GM18951 (cell line): ENCODE data around the gene HTRA3.

Experiments
- POLR2A ChIP-seq: IDR thresholded peaks from 4 replicates; pipeline ENCODE4 v1.6.1; 2011; ENCODE audit warnings: mild to moderate bottlenecking; ENCODE audit not compliant: insufficient read length, insufficient read depth; ENCODE audit errors: extremely low read depth
- in situ Hi-C: fragments of 300-500 bp; cut with MboI; formaldehyde crosslinking; loops from one replicate; pipeline ENCODE4 v1.12.0; 2022; ENCODE audit warnings: low sequenced_read_pairs, mixed read lengths, inconsistent platforms; ENCODE audit not compliant: unreplicated experiment

HTRA3 gene

GRCh38 chr4:8286719-8287342, 17.3 kb downstream of the HTRA3 start:
- TF ChIP-seq POLR2A = no peak
- in situ Hi-C loops = no loop called here

- in situ Hi-C loops = no loop called here
- no peak for TF ChIP-seq POLR2A
Measured at GRCh38 chr4:8287343-8288280, 18.1 kb downstream of the HTRA3 start.

GRCh38 chr4:8289151-8289750, 19.7 kb downstream of the HTRA3 start:
- TF ChIP-seq POLR2A = no peak
- in situ Hi-C loops = no loop called here

DNA sequence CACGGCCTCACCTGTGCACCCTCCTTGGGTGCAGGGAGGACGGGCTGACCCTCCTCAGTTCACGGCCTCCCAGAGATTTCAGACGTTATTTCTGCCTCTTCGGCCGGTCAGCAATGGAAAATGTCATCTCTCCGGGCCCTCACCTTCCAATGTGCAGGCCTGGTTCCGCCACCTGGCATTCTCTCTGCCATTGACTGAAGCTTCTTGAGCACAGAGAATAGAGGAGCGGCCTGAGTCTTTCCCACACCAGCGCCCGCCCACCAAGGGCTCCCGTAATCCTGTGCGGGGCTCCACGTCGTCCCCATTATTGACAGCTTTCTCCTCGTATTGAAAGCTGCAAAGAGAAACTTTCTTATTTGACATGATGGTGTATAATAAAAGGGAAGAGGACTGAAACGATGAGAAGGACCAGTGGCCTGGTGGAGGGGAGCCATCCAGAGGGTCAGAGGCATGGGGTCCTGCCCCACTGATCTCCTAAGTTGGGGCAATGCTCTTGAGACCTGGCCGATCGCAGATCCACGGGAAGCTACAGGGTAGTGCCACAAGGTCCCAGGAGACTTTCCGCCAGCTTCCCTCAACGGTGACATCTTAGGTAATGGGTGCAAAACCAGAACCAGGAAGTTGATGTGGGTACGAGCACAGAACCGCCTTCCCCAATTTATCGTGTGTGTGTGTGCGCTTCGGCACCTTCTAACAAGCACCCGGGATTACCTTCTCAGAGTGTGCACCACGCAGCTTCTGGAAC, 20.6 kb downstream of the HTRA3 start:
- in situ Hi-C loops = no loop called here
- TF ChIP-seq POLR2A = no peak

GRCh38 chr4:8290701-8290970, 21.1 kb downstream of the HTRA3 start:
- TF ChIP-seq POLR2A = no peak

DNA sequence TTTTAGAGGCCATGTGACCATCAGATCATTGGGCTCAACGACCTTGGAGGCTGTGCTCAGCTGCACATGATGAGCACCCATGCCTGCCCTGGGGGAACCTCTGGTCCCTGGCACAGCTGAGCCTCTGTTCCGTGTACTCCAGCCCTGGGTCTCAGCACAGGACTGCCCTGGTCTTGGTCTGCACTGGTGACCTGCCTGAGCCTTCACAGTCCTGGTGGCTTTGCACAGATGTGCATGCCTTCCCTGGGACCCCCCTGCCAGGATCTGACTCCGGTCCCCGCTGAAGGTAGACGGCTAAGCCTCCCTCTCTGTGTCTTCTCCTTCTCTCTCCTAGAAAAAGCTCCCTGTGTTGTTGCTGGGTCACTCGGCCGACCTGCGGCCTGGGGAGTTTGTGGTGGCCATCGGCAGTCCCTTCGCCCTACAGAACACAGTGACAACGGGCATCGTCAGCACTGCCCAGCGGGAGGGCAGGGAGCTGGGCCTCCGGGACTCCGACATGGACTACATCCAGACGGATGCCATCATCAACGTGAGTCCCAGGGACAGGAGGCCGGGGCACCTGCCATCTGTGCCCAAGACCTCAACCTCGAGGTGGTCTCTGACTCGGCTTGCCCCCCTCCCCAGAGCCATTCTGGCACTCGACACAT, 21.6 kb downstream of the HTRA3 start:
- no peak for TF ChIP-seq POLR2A
- in situ Hi-C loops = no loop called here

More at GRCh38 chr4:8290701-8290970, 21.1 kb downstream of the HTRA3 start:
- in situ Hi-C loops = no loop called here

- in situ Hi-C loops = no loop called here
- no peak for TF ChIP-seq POLR2A
Measured at GRCh38 chr4:8291701-8292477, 22.3 kb downstream of the HTRA3 start.

- in situ Hi-C loops = no loop called here
- no peak for TF ChIP-seq POLR2A
Measured at GRCh38 chr4:8292478-8293107, 23.0 kb downstream of the HTRA3 start.

GRCh38 chr4:8293131-8293975, 23.8 kb downstream of the HTRA3 start:
- in situ Hi-C loops = no loop called here
- no peak for TF ChIP-seq POLR2A

DNA sequence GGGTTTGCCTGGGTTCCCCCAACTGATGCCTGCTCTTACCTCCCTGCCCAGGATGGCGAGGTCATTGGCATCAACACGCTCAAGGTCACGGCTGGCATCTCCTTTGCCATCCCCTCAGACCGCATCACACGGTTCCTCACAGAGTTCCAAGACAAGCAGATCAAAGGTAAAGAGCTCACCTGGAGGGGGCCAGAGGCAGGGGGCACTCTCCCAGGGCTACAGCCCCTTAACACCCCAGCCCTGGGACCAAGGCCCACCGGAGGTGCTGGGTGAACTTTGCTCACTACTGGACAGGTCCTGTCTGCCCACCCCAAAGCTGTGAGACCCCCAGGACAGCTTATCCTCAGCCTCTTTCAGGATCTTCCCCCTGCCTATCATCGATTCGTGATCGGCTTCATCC, 24.5 kb downstream of the HTRA3 start:
- in situ Hi-C loops = no loop called here
- TF ChIP-seq POLR2A = no peak

- no peak for TF ChIP-seq POLR2A
- in situ Hi-C loops = no loop called here
Measured at GRCh38 chr4:8294775-8295174, 25.2 kb downstream of the HTRA3 start.
